HCT116 (cell line): ENCODE data around the gene RAET1E. TPM values are rescaled to one million over a fixed set of nuclear protein-coding genes. Genes with fewer than 3 reads are reported as not detected.

Experiments
- ATAC-seq: fragments of 200-7000 bp; cut with Tn5 transposase; 2 replicates; pipeline ENCODE4 v1.9.1; 2020; ENCODE audit warnings: mild to moderate bottlenecking, moderate library complexity
- BruUV-seq: library from RNA; stranded (reverse); fragments of 400-500 nt; replicated peaks from 2 replicates; lab custom pipeline; 2021; lab: Mats Ljungman, UMichigan
- CTCF ChIA-PET: fragments of 300-600 bp; sonication (Branson Sonifier 250); formaldehyde crosslinking; loops from one replicate; lab custom pipeline; 2021; ENCODE audit warnings: antibody characterized with exemption; lab: Charles Lee
- POLR2A ChIA-PET: fragments of 300-600, 350-600 bp; sonication (Branson Sonifier 250); formaldehyde crosslinking; loops from one replicate; lab custom pipeline; 2021; ENCODE audit warnings: antibody characterized with exemption; lab: Charles Lee
- RAD21 ChIA-PET, 2 experiments: fragments of 300-600 bp; sonication (Branson Sonifier 250); formaldehyde crosslinking; loops; one replicate each; lab custom pipeline; 2023; ENCODE audit warnings: low total read pairs in 2 of 2; ENCODE audit not compliant: uncharacterized antibody in 2 of 2, unreplicated experiment in 2 of 2, low non-redundant PET in 1 of 2; lab: Charles Lee
- DNase-seq: peaks from one replicate; pipeline ENCODE4 v3.0.0-alpha.2; 2010; ENCODE audit warnings: low read depth, low spot score
- H2AFZ ChIP-seq: fragments of 200-600 bp; shearing (Covaris generic), sonication (generic); 2 replicates; pipeline ENCODE4 v1.6.1; 2017; ENCODE audit warnings: low read depth, mixed run types, mixed read lengths, antibody characterized with exemption, low read length; ENCODE audit not compliant: poor library complexity, severe bottlenecking
- H3K27ac ChIP-seq: 2 replicates; pipeline ENCODE4 v1.5.1; 2012; ENCODE audit warnings: low read depth, low read length
- H3K27me3 ChIP-seq: fragments of 200-600 bp; sonication (generic); 2 replicates; pipeline ENCODE4 v1.6.1; 2016; ENCODE audit warnings: mixed run types, low read length, mixed read lengths; ENCODE audit not compliant: insufficient read depth
- H3K36me3 ChIP-seq, 2 experiments: fragments of 200-500 bp in 1 of 2; fragments of 200-600 bp in 1 of 2; sonication (Bioruptor generic) in 1 of 2; sonication (generic) in 1 of 2; 2 replicates each; pipeline versions ENCODE4 v1.5.1 to v1.6.1; 2014 to 2016; ENCODE audit warnings: low read length in 2 of 2, inconsistent platforms in 1 of 2, mixed read lengths in 1 of 2, mixed run types in 1 of 2; ENCODE audit not compliant: insufficient read depth in 2 of 2, control insufficient read depth in 1 of 2
- H3K4me1 ChIP-seq, 2 experiments: fragments of 200-600 bp in 1 of 2; sonication (generic) in 1 of 2; 2 replicates each; pipeline versions ENCODE4 v1.5.1 to v1.6.1; 2012 to 2017; ENCODE audit warnings: low read length in 2 of 2, inconsistent platforms in 1 of 2, mild to moderate bottlenecking in 1 of 2, mixed read lengths in 1 of 2, mixed run types in 1 of 2, moderate library complexity in 1 of 2; ENCODE audit not compliant: insufficient read depth in 2 of 2, control insufficient read depth in 1 of 2
- H3K4me2 ChIP-seq: fragments of 200-600 bp; sonication (generic); 2 replicates; pipeline ENCODE4 v1.6.1; 2017; ENCODE audit warnings: mixed run types, low read length, mixed read lengths
- H3K4me3 ChIP-seq, 2 experiments: fragments of 200-600 bp in 1 of 2; sonication (generic) in 1 of 2; replicated peaks in 1 of 2; 2 replicates each; pipeline ENCODE4 v1.5.1; 2011 to 2016; ENCODE audit warnings: low read length in 2 of 2, control low read depth in 1 of 2, low read depth in 1 of 2, mild to moderate bottlenecking in 1 of 2, mixed read lengths in 1 of 2, mixed run types in 1 of 2
- H3K79me2 ChIP-seq: fragments of 200-600 bp; sonication (generic); 2 replicates; pipeline ENCODE4 v1.6.1; 2017; ENCODE audit warnings: mild to moderate bottlenecking, mixed run types, low read length, moderate library complexity, mixed read lengths; ENCODE audit not compliant: insufficient read depth
- H3K9ac ChIP-seq: fragments of 200-600 bp; sonication (generic); 2 replicates; pipeline ENCODE4 v1.6.1; 2016; ENCODE audit warnings: low read length, mixed read lengths
- H3K9me2 ChIP-seq: fragments of 200-600 bp; sonication (generic), shearing (Covaris generic); 2 replicates; pipeline ENCODE4 v1.6.1; 2017; ENCODE audit warnings: mixed run types, mild to moderate bottlenecking, moderate library complexity; ENCODE audit not compliant: insufficient read depth
- H3K9me3 ChIP-seq, 2 experiments: fragments of 200-500 bp in 1 of 2; fragments of 200-600 bp in 1 of 2; sonication (Bioruptor generic) in 1 of 2; sonication (generic) in 1 of 2; 2 replicates each; pipeline ENCODE4 v1.6.1; 2014 to 2017; ENCODE audit warnings: low read length in 2 of 2, mixed read lengths in 2 of 2, inconsistent platforms in 1 of 2, low read depth in 1 of 2, mild to moderate bottlenecking in 1 of 2, mixed run types in 1 of 2, moderate library complexity in 1 of 2; ENCODE audit not compliant: control insufficient read depth in 1 of 2, insufficient read depth in 1 of 2
- H4K20me1 ChIP-seq: fragments of 200-600 bp; sonication (generic), shearing (Covaris generic); 2 replicates; pipeline ENCODE4 v1.6.1; 2017; ENCODE audit warnings: mixed run types, mild to moderate bottlenecking, moderate library complexity; ENCODE audit not compliant: insufficient read depth
- ATF3 ChIP-seq: IDR thresholded peaks from 2 replicates; pipeline ENCODE4 v1.6.1; 2012
- EGR1 ChIP-seq: IDR thresholded peaks from 2 replicates; pipeline ENCODE4 v1.6.1; 2012; ENCODE audit warnings: low read depth
- ELF1 ChIP-seq: IDR thresholded peaks from 2 replicates; pipeline ENCODE4 v1.6.1; 2012; ENCODE audit warnings: low read depth, borderline replicate concordance
- JUND ChIP-seq: IDR thresholded peaks from 2 replicates; pipeline ENCODE4 v1.6.1; 2012
- MAX ChIP-seq: IDR thresholded peaks from 2 replicates; pipeline ENCODE4 v1.6.1; 2012
- TCF7L2 ChIP-seq: IDR thresholded peaks from 2 replicates; pipeline ENCODE4 v1.7.0; 2011; ENCODE audit warnings: borderline replicate concordance, inconsistent platforms; ENCODE audit not compliant: insufficient read depth, insufficient read length; ENCODE audit errors: extremely low read depth
- intact Hi-C: fragments of 100-400 bp; cut with micrococcal nuclease; formaldehyde crosslinking; loops from 2 replicates; pipeline ENCODE4 v1.10.0; 2022
- total RNA-seq: library from RNA; stranded (reverse); gene quantifications from one replicate; pipeline ENCODE4 v1.2.1, GENCODE V29; 2021; ENCODE audit not compliant: unreplicated experiment

Gene RAET1E
- total RNA-seq, 1 experiment from 2014 or later, result 3.9 TPM

- no peak overlapping the region for H3K9ac ChIP-seq
- H3K9me3 ChIP-seq, result no peaks in the 10 kb centered on the region
- H3K27ac ChIP-seq, result no peak overlapping the region
- no TSS peak for BruUV-seq
- H3K9me2 ChIP-seq, result no peaks in the 10 kb centered on the region
- peaks cover 27% of the 10 kb centered on the region in 2 experiments for H3K4me1 ChIP-seq
- no peaks in the 10 kb centered on the region for H3K36me3 ChIP-seq
- intact Hi-C loops, result no loop called here
- no peak overlapping the region for H3K4me3 ChIP-seq
- H3K79me2 ChIP-seq, result no peaks in the 10 kb centered on the region
- ATAC-seq (no peak), DNase-seq (no peak)
- POLR2A ChIA-PET, result no interaction called here
- H2AFZ ChIP-seq, result no peak overlapping the region
- H3K4me2 ChIP-seq, result no peak overlapping the region
- no peaks in the 10 kb centered on the region for H4K20me1 ChIP-seq
- CTCF ChIA-PET, result no interaction called here
- H3K27me3 ChIP-seq, result no peaks in the 10 kb centered on the region
- TF ChIP-seq EGR1, result no peak
- TF ChIP-seq MAX, result no peak
- no peak for TF ChIP-seq ELF1
- RAD21 ChIA-PET, result no interaction called here
These were observed 2.9 kb upstream of the RAET1E start for GRCh38 chr6:149900620-149901443.

- no peaks in the 10 kb centered on the region for H3K9me3 ChIP-seq
- TF ChIP-seq TCF7L2 (no peak), ATF3 (no peak), JUND (no peak)
- TF ChIP-seq, all 23 proteins: peak for 0
- no peak overlapping the region for H3K4me3 ChIP-seq
- POLR2A ChIA-PET, result no interaction called here
- H3K4me2 ChIP-seq, result no peak overlapping the region
- H3K79me2 ChIP-seq, result no peaks in the 10 kb centered on the region
- H3K4me1 ChIP-seq, result peaks cover 33 to 34% of the 10 kb centered on the region in 2 experiments
- intact Hi-C loops, result loop anchor here (5.0 kb wide), 1 partner anchor 253 kb away; the partner anchor contains the start of gene KATNA1
- no peaks in the 10 kb centered on the region for H3K9me2 ChIP-seq
- H4K20me1 ChIP-seq, result no peaks in the 10 kb centered on the region
- no peaks in the 10 kb centered on the region for H3K27me3 ChIP-seq
- DNase-seq (no peak), ATAC-seq (no peak)
- H3K27ac ChIP-seq, result no peak overlapping the region
- RAD21 ChIA-PET, result no interaction called here
- no peak overlapping the region for H2AFZ ChIP-seq
- H3K36me3 ChIP-seq, result no peaks in the 10 kb centered on the region
- BruUV-seq, result no TSS peak
- H3K9ac ChIP-seq, result no peak overlapping the region
- CTCF ChIA-PET, result no interaction called here
These were observed 2.2 kb upstream of the RAET1E start for GRCh38 chr6:149899926-149900619.
